KG1 (cell line): ENCODE data around the gene NLRP3.

Experiments
- DNase-seq: peaks from one replicate; lab custom pipeline; 2025; lab: John Stamatoyannopoulos, UW

The NLRP3 gene

DNA sequence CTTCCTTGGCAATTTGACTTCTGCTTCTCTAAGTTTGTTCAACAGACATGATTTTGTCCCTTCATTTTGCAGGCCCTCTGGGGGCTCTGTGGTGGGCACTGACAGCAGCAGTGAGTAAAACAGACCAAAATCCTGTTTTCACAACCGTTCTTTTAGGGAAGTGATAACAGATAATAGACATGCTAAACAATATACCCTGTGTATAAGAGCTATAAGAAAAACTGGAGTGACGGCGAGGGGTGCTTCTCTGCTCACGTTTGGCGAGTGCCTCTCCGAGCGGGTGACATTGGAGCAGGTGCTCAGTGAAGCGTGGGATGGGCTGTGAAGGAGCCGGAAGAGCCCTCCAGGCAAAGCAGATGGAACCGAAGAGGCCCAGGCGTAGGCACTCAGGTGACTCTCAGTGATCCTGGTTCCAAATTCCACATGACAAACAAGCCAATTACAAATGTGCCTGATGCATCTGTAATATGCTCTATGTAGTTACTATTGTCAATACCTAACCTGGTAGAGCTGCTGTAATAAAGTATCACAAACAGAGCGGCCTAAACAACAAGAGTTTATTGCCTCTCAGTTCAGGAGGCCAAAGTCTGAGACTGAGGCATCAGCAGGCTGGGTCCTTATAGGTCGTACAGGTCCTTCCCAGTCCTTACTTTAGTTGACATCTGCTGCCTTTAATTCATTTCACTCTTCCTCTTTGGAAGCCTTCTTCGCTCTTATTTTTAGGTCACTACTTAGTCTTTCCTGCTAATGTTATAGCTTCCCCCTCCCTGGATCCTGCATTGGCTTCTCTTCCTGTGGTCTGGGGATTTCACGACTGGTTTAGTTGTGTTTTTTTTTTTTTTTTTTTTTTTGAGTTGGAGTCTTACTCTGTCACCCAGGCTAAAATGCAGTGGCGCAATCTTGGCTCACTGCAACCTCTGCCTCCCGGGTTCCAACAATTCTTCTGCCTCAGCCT lies 21.9 kb downstream of the NLRP3 start:
- no peak for DNase-seq

DNA sequence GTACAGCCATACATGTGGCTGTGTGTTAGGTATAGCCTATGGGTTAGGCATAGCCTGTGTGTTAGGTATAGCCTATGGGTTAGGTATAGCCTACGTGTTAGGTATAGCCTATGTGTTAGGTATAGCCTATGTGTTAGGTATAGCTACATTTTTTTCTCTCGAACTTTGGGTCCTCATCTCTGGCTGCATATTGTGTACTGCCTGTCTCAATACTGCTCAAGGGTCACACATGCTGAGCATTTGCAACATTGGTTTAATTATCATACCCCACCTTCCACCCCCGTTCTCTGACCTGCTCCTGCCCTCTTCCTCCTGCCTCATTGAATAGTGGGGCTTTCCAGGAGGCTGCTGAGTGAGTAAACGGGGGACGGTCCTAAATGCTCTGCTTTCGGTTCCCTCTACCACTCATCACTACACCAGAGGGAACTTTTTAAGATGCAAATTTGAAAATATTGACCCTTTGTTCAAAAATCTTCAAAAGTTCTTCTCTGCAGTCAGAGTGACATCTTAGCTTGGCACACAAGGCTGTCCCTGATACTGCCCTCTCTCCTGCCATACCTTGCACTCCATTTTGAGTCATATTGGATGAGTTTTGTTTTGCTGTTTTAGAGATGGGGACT lies 24.1 kb downstream of the NLRP3 start:
- DNase-seq = no peak

DNA sequence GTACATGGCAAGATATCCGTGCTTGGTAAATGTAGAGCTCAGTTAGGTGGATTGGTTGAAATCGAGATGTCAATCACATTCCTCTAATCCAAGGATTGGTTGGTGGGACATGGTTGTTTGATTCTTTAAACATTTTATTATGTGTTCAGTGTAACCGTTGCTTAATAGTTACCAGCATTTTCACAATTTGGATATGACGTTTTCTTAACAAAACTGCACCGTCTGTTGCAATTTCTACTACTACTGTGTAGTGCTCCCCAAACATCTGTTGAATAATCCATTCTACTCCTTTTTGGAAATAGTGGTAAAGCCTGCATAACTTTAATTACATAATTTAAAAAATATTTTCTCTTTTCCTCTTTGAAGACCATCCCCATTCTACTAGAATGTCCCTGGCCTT lies 25.6 kb downstream of the NLRP3 start:
- no peak for DNase-seq

DNA sequence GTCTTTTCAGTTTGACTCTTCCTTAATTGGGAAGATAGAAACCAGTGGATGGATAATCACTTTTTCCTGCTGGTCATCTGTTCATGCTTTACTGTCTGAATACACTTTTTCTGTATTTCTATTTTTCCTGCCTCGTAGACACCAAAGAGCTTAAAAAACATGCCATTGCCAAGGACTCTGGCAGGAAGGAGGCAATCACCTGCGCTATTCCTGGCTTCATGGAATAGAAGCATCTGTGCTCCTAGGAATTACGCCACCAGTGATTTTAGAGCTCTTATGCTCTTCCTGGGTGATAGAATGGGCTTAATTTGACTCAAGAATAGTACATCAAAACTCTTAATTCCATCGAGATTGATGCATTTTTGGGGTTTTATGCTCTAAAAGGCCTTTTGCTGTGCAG lies 26.2 kb downstream of the NLRP3 start:
- DNase-seq = no peak

- DNase-seq = no peak
Measured at GRCh38 chr1:247443641-247444040, 27.7 kb downstream of the NLRP3 start.

- no peak for DNase-seq
Measured at GRCh38 chr1:247444571-247444970, 28.6 kb downstream of the NLRP3 start.

DNA sequence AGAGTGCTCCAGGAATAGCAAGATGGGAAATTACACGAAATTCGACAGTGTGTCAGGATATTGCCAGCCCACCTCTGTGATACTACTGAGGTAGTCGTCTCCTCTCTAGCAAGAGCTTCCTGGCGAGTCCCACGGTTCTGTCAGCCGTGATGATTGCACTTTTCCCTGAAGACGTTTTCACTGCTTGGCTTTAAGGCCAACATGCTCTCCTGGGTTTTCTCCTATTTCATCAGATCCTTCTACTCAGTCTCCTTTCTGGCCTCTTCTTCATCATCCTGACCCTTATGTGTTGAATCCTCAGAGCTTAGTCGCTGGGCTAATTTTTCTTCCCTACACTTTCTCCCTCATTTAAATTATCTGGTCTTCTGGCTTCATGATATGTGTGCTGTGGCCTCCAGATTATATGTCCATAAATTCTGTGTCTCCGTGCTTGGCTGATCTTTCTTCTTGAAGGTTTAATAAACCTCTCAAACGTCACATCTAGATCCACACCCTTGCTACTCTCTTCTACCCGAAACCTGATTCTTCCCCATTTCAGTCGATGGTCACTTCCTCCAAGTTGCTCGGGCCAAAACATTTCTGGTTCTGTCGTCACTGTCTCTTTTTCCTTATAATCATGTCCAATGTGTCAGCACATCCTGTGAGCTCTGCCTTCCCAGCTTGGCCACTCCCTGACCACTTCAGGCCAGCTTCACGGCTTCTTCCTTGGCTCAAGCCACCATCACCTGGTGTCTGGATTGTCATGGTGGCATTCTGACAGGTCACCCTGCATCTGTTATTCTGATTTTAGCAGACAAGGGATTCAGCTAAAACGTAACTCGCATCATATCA lies 29.8 kb downstream of the NLRP3 start:
- DNase-seq = no peak

DNA sequence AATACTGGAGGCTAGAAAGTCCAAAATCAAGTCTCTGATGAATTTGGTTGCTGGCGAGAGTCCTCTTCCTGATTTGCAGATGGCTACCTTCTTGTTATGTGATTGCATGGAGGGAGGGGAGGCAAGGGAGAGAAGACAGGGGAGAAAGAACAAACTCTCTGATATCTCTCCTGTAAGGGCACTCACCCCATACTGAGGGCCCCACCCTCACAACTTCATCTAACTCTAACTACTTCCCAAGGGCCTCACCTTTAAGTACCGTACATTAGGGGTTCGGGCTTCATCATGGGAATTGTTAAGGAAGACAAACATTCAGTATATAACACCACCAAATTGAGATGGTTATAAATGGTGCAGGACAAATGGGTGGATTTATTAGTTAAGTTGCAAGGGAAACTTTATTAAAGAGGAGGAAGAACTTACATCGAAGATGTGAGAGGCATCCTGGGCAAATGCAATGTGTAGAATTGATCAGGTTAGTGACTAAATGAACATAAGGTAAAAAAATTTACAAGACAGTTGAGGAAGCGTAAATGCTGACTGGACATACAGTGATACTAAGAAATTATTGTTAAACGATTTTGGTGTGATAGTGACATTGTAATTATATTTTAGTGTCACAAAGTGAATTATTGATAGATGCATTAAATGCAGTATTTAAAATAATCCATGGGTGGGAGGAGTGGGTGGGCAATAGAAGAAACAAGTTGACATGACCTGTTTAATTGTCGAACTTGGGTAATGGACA lies 31.4 kb downstream of the NLRP3 start:
- DNase-seq = no peak

GRCh38 chr1:247448107-247448791 lies 32.3 kb downstream of the NLRP3 start:
- DNase-seq = no peak

DNA sequence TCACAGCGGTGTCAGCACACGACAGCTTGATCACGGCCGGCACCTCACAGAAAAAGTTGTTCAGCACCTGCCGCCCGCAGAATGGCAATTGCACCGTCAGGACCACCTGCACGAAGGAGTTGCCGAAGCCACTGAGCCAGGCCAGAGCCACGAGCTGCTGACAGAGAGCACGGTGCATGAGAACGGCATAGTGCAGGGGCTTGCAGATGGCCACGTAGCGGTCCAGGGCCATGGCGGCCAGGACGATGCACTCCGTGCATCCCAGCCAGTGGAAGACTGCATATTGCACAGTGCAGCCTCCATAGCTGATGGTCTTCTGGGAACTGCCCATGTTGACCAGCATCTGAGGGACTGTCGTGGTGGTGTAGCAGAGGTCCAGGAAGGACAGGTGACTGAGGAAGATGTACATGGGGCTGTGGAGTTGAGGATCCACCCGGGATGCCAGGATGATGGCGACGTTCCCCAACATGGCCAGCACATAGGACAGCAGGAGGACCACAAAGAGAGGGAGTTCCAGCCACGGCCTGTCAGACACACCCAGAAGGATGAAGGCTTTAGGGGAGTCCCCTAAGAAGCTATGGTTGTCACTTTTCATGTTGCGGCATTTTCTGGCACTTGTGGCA lies 35.5 kb downstream of the NLRP3 start:
- no peak for DNase-seq

GRCh38 chr1:247452447-247453039 lies 36.6 kb downstream of the NLRP3 start:
- DNase-seq = no peak

GRCh38 chr1:247453245-247453644 lies 37.3 kb downstream of the NLRP3 start:
- DNase-seq = no peak

DNA sequence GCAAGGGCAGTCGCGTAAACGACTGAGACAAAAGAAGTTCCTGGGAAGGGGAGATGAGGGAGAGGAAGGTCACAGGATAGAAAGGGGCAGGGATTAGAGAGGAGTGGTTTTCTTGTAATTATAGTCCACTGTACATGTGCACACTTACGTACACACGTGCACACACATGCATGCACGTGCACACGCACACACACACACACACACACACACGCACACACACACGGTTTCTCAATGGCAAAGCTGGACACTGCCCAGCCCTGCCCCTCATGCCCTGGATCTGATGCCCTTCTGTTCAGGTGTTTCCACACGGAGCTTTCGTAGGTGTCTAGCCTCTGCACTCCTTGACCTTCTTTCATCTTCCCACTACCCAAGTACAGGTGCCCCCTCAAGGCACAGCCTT lies 38.0 kb downstream of the NLRP3 start:
- no peak for DNase-seq

DNA sequence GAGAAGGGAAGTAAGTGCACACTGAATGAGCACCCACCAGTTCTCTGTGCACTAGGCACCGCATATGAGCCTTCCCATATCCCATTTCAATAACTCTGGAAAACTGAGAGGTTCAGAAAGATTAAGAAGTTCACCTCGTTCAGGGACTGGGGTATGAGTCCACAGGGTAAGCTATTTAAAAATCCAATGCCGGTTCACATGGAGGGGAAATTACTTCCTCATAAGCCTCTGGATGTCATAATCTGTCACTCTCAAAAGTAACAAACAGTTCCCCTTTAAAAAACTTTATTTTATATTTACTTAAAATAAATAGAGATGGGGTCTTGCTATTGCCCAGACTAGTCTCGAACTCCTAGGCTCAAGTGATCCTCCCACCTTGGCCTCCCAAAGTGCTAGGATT lies 40.0 kb downstream of the NLRP3 start:
- no peak for DNase-seq

DNA sequence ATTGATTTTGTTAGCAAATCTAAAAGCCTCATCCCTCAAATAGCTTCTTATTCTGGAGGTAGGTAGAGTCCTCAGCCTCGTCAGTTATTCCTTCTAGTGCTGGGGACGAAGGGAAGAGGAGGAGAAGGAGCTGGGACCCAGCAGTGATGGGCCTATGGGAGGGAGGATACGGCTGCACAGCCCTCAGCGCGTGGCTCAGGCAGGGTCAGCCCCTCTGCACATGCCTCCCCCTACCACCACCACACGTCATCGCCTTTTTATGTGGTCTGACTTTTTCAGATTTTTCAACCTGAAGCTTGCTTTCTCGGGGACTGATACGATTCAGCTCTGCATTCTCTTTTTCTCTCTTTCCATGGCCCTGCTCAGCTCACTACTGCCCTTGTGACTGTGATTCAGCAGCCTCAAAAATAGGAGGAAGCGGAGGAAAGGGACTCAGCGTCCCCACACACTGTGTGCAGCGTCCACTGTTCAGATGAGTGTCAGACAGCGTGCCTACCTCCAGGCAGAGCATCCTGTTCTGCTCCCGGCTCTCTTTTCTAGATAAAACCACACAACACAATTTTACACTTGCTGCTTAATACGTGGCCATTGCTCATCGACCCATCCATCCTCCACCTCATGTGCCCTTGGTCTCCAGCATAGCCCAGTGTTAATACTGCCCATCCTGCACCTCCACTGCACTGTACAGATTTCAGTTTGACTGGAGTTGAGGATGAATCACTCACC lies 41.1 kb downstream of the NLRP3 start:
- no peak for DNase-seq

- no peak for DNase-seq
Measured at GRCh38 chr1:247459507-247459906, 43.5 kb downstream of the NLRP3 start.

DNA sequence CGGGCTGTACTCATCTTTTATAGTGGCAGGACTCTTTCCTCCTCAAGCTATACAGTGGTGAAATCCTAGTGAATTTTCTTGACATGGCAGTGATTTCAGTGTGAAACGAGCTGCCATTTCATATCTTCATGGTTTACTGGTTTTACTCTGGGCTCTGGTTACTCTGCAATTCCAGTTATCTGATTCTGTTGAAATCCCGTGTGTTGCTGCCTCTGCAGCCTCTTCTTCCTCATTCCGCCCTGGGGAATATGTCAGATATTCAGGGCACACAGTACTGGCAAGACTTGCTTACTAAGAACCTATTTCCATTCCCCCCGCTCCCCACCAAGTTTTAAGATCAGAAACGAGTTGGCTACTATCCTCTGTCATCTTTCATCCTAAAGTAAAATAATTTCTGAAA lies 49.8 kb downstream of the NLRP3 start:
- no peak for DNase-seq

DNA sequence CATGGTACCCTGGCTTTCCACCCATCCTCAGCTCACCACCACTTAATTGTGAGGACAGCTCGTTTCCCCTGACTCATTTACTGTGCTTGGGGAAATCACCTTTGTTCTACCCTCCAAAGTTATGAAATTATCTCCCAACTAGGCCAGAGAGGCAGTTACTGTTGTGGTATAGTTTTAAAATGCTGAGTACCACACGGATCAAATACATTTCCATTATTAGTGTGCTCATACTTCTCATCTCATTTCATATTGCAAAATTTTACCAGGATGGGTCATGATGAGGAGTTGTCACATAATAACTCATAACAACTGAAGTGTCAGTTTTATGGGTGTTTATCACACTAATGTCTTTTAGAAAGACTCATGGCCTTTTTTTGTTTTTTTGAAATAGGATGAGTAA lies 51.2 kb downstream of the NLRP3 start:
- DNase-seq = no peak

- no peak for DNase-seq
Measured at GRCh38 chr1:247468481-247469140, 52.6 kb downstream of the NLRP3 start.
